Astrocyte (in vitro differentiated cells and primary cell): ENCODE results near the gene MPP3. TPM values are rescaled to one million over a fixed set of nuclear protein-coding genes. Genes with fewer than 3 reads are reported as not detected.

ENCODE experiments used
- DNase-seq: peaks from one replicate; pipeline ENCODE4 v3.0.0-alpha.2; 2010; ENCODE audit warnings: low read depth
- FAIRE-seq: peaks from 2 replicates; lab custom pipeline; 2011; peaks lifted over from hg19 to GRCh38; lab: Jason Lieb, UNC
- H2AFZ ChIP-seq: 2 replicates; pipeline ENCODE4 v1.6.0; 2012; ENCODE audit warnings: low read depth, low read length, inconsistent platforms
- H3K27ac ChIP-seq: 2 replicates; pipeline ENCODE4 v1.5.1; 2011; ENCODE audit warnings: low read depth, low read length, inconsistent platforms
- H3K27me3 ChIP-seq: 2 replicates; pipeline ENCODE4 v1.6.0; 2011; ENCODE audit warnings: low read length, inconsistent platforms; ENCODE audit not compliant: insufficient read depth
- H3K36me3 ChIP-seq: 2 replicates; pipeline ENCODE4 v1.5.1; 2011; ENCODE audit warnings: low read length, inconsistent platforms; ENCODE audit not compliant: insufficient read depth
- H3K4me1 ChIP-seq: 2 replicates; pipeline ENCODE4 v1.5.1; 2011; ENCODE audit warnings: low read length, inconsistent platforms; ENCODE audit not compliant: insufficient read depth
- H3K4me2 ChIP-seq: 2 replicates; pipeline ENCODE4 v1.6.0; 2012; ENCODE audit warnings: low read length, inconsistent platforms
- H3K4me3 ChIP-seq: 2 replicates; pipeline ENCODE4 v1.5.1; 2011; ENCODE audit warnings: low read depth, mild to moderate bottlenecking, low read length, inconsistent platforms; ENCODE audit not compliant: insufficient read depth
- H3K79me2 ChIP-seq: 2 replicates; pipeline ENCODE4 v1.6.0; 2012; ENCODE audit warnings: mild to moderate bottlenecking, low read length, inconsistent platforms; ENCODE audit not compliant: insufficient read depth
- H3K9ac ChIP-seq: 2 replicates; pipeline ENCODE4 v1.6.0; 2012; ENCODE audit warnings: mild to moderate bottlenecking, low read length, inconsistent platforms
- H3K9me3 ChIP-seq: 2 replicates; pipeline ENCODE4 v1.5.1; 2012; ENCODE audit warnings: low read depth, mild to moderate bottlenecking, low read length, inconsistent platforms; ENCODE audit not compliant: insufficient read depth
- H4K20me1 ChIP-seq: 2 replicates; pipeline ENCODE4 v1.6.0; 2012; ENCODE audit warnings: low read length, inconsistent platforms; ENCODE audit not compliant: insufficient read depth
- H3K27ac Mint-ChIP-seq: one replicate; pipeline ENCODE4 v1.8.0; 2021; ENCODE audit warnings: mild to moderate bottlenecking, mixed read lengths; ENCODE audit not compliant: unreplicated experiment
- H3K27me3 Mint-ChIP-seq: one replicate; pipeline ENCODE4 v1.8.0; 2021; ENCODE audit warnings: low read depth, mixed read lengths; ENCODE audit not compliant: unreplicated experiment
- H3K36me3 Mint-ChIP-seq: one replicate; pipeline ENCODE4 v1.8.0; 2021; ENCODE audit warnings: low read depth, mixed read lengths; ENCODE audit not compliant: unreplicated experiment
- H3K4me1 Mint-ChIP-seq: one replicate; pipeline ENCODE4 v1.8.0; 2021; ENCODE audit warnings: low read depth, mixed read lengths; ENCODE audit not compliant: unreplicated experiment
- H3K4me3 Mint-ChIP-seq: one replicate; pipeline ENCODE4 v1.8.0; 2021; ENCODE audit warnings: mild to moderate bottlenecking, moderate library complexity, mixed read lengths; ENCODE audit not compliant: unreplicated experiment
- H3K9me3 Mint-ChIP-seq: one replicate; pipeline ENCODE4 v1.8.0; 2021; ENCODE audit warnings: mild to moderate bottlenecking, mixed read lengths; ENCODE audit not compliant: unreplicated experiment
- CTCF ChIP-seq: IDR thresholded peaks from 2 replicates; pipeline ENCODE4 v1.5.1; 2011; ENCODE audit warnings: low read depth, mild to moderate bottlenecking, inconsistent platforms, low read length, moderate library complexity; ENCODE audit not compliant: insufficient read depth
- EZH2 ChIP-seq: IDR thresholded peaks from 2 replicates; pipeline ENCODE4 v1.6.1; 2012; ENCODE audit warnings: mild to moderate bottlenecking, low read length, inconsistent platforms; ENCODE audit not compliant: insufficient read depth
- total RNA-seq: library from RNA; stranded (reverse); gene quantifications from 2 replicates; pipeline ENCODE4 v1.2.1, GENCODE V29; 2021

MPP3 gene
- total RNA-seq, 1 donor from 2014 or later = 6.5 TPM

GRCh38 chr17:43803758-43804157 lies 29.2 kb downstream of the MPP3 start:
- no peak overlapping the region for H3K9ac ChIP-seq
- peaks cover 4% of the 10 kb centered on the region for H3K36me3 ChIP-seq
- no peaks in the 10 kb centered on the region for H3K9me3 ChIP-seq
- DNase-seq = peak; percentile 21
- H3K27me3 ChIP-seq = no peaks in the 10 kb centered on the region
- H3K27ac ChIP-seq = no peak overlapping the region
- FAIRE-seq = no peak
- Mint-ChIP-seq H3K27ac (no peak overlapping the region), H3K27me3 (no peaks in the 10 kb centered on the region), H3K4me1 (peaks cover 6% of the 10 kb centered on the region), H3K36me3 (peaks cover 8% of the 10 kb centered on the region), H3K9me3 (peaks cover 3% of the 10 kb centered on the region), H3K4me3 (no peak overlapping the region)
- H3K79me2 ChIP-seq = no peaks in the 10 kb centered on the region
- no peak for TF ChIP-seq CTCF
- TF ChIP-seq EZH2 = no peak
- H3K4me3 ChIP-seq = no peak overlapping the region
- peak overlapping the region; percentile 0 for H3K4me2 ChIP-seq
- peaks cover 4% of the 10 kb centered on the region for H3K4me1 ChIP-seq
- H2AFZ ChIP-seq = no peak overlapping the region
- no peaks in the 10 kb centered on the region for H4K20me1 ChIP-seq

GRCh38 chr17:43801844-43802243 lies 31.1 kb downstream of the MPP3 start:
- Mint-ChIP-seq H3K4me1 (peaks cover 2% of the 10 kb centered on the region), H3K9me3 (peaks cover 10% of the 10 kb centered on the region), H3K27me3 (no peaks in the 10 kb centered on the region), H3K27ac (no peak overlapping the region), H3K36me3 (peaks cover 6% of the 10 kb centered on the region), H3K4me3 (no peak overlapping the region)
- no peak overlapping the region for H3K9ac ChIP-seq
- H3K79me2 ChIP-seq = no peaks in the 10 kb centered on the region
- H3K36me3 ChIP-seq = peaks cover 4% of the 10 kb centered on the region
- no peak overlapping the region for H3K4me2 ChIP-seq
- peaks cover 4% of the 10 kb centered on the region for H3K4me1 ChIP-seq
- H2AFZ ChIP-seq = no peak overlapping the region
- H3K27me3 ChIP-seq = no peaks in the 10 kb centered on the region
- TF ChIP-seq CTCF (no peak), EZH2 (no peak)
- no peak for DNase-seq
- peak; percentile 62 for FAIRE-seq
- H4K20me1 ChIP-seq = no peaks in the 10 kb centered on the region
- no peak overlapping the region for H3K4me3 ChIP-seq
- no peaks in the 10 kb centered on the region for H3K9me3 ChIP-seq
- no peak overlapping the region for H3K27ac ChIP-seq

GRCh38 chr17:43800736-43801135 lies 32.2 kb downstream of the MPP3 start:
- Mint-ChIP-seq H3K36me3 (peaks cover 6% of the 10 kb centered on the region), H3K9me3 (peaks cover 15% of the 10 kb centered on the region), H3K27ac (no peak overlapping the region), H3K4me1 (peaks cover 2% of the 10 kb centered on the region), H3K27me3 (peaks cover 4% of the 10 kb centered on the region), H3K4me3 (no peak overlapping the region)
- FAIRE-seq = no peak
- TF ChIP-seq CTCF (no peak), EZH2 (no peak)
- Histone ChIP-seq H3K79me2 (no peaks in the 10 kb centered on the region), H2AFZ (no peak overlapping the region), H4K20me1 (no peaks in the 10 kb centered on the region), H3K9ac (no peak overlapping the region), H3K4me3 (no peak overlapping the region), H3K4me1 (peaks cover 4% of the 10 kb centered on the region), H3K4me2 (no peak overlapping the region), H3K9me3 (no peaks in the 10 kb centered on the region), H3K27me3 (no peaks in the 10 kb centered on the region), H3K36me3 (peaks cover 4% of the 10 kb centered on the region), H3K27ac (no peak overlapping the region)
- no peak for DNase-seq
